Measurements from ENCODE around the gene CRIP2. TPM values are rescaled to one million over a fixed set of nuclear protein-coding genes. Genes with fewer than 3 reads are reported as not detected.

CRIP2 gene
- total and polyA plus RNA-seq, 8 donors, result 12.9 to 223 (median 28.9) TPM

DNA sequence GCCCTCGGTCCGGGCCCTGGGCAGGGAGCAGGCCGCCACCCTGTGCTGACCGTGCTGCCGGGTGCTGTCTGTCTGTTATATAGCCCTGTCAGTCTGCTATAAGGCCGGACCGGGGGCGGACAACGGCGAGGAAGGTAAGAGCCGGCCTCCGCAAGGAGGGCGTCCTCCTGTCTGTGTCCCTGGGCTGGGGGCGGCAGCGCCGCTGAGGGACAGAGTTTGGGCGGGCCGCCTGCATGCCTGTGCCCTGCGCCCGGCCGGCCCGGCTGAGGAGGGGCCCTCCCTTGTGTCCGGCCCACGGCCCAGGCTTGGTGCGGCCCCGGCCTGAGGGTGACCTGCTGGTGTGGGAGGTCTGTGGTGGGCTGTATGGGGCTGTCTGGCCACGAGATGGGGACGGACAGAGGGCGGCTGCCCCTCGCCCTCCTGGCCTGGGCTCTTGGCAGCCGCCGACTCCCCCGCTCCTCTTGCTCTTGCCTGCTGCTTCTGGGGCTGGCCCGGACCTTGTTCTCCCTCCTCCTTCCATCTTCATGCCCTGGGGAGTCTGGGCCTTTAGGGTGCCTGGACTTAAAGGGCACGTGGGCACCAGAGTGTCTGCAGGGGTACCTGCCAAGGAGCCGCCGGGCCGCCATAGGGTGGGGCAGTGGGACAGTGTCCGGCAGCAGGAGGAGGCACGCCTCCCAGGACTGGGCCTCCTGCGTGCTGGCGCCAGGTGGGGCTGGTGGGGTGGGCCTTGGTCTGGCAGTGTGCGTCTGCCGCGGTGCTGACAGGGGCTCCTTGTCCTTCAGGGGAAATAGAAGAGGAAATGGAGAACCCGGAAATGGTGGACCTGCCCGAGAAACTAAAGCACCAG is 25.1 kb upstream of the CRIP2 start:
- Histone ChIP-seq H3K4me1 (no peaks in the 10 kb centered on the region), H3K36me3 (peaks cover 0 to 17% (median 5%) of the 10 kb centered on the region in 3 donors), H3K9me3 (no peaks in the 10 kb centered on the region), H3K4me3 (no peak overlapping the region), H3K27ac (no peak overlapping the region), H3K27me3 (no peaks in the 10 kb centered on the region)
- TF ChIP-seq, protein P1, sequence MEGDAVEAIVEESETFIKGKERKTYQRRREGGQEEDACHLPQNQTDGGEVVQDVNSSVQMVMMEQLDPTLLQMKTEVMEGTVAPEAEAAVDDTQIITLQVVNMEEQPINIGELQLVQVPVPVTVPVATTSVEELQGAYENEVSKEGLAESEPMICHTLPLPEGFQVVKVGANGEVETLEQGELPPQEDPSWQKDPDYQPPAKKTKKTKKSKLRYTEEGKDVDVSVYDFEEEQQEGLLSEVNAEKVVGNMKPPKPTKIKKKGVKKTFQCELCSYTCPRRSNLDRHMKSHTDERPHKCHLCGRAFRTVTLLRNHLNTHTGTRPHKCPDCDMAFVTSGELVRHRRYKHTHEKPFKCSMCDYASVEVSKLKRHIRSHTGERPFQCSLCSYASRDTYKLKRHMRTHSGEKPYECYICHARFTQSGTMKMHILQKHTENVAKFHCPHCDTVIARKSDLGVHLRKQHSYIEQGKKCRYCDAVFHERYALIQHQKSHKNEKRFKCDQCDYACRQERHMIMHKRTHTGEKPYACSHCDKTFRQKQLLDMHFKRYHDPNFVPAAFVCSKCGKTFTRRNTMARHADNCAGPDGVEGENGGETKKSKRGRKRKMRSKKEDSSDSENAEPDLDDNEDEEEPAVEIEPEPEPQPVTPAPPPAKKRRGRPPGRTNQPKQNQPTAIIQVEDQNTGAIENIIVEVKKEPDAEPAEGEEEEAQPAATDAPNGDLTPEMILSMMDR (IDR thresholded peaks at IDR 0.05), result no peak
- no peak for FAIRE-seq
- WGBS, 2 donors, result 92 to 95% methylated on average over 35 to 47 of the region's 47 CpGs
- intact Hi-C loops (cut with DNase I), result no loop called here
- peak in 2 of 6 donors; percentile 42 to 83 for DNase-seq
- ATAC-seq, result peak in 1 of 4 donors; percentile 4

DNA sequence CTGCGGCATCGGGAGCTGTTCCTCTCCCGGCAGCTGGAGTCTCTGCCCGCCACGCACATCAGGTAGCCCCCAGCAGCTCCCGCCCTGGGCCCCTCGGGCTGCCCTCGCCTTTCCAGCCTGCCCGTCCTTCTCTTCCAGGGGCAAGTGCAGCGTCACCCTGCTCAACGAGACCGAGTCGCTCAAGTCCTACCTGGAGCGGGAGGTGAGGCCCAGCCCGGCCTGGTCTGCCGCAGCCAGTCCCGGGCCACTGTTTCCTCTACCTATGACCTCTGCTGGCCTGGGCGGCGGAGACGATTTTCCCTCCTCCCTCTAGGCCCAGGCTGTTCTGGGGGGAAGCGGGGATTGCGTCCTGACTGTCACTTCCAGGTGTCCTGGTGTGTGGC is 24.5 kb upstream of the CRIP2 start:
- H3K4me1 ChIP-seq, result no peaks in the 10 kb centered on the region
- H3K27ac ChIP-seq, result no peak overlapping the region
- WGBS, 2 donors, result 86 to 87% methylated on average over 22 of the region's 22 CpGs
- no peaks in the 10 kb centered on the region for H3K27me3 ChIP-seq
- TF ChIP-seq, protein P1 (IDR thresholded peaks at IDR 0.05), result no peak
- no peak for FAIRE-seq
- intact Hi-C loops (cut with DNase I), result no loop called here
- no peaks in the 10 kb centered on the region for H3K9me3 ChIP-seq
- peaks cover 0 to 23% (median 5%) of the 10 kb centered on the region in 3 donors for H3K36me3 ChIP-seq
- DNase-seq, result peak in 2 of 6 donors; percentile 29 to 70
- ATAC-seq, result no peak
- H3K4me3 ChIP-seq, result no peak overlapping the region

DNA sequence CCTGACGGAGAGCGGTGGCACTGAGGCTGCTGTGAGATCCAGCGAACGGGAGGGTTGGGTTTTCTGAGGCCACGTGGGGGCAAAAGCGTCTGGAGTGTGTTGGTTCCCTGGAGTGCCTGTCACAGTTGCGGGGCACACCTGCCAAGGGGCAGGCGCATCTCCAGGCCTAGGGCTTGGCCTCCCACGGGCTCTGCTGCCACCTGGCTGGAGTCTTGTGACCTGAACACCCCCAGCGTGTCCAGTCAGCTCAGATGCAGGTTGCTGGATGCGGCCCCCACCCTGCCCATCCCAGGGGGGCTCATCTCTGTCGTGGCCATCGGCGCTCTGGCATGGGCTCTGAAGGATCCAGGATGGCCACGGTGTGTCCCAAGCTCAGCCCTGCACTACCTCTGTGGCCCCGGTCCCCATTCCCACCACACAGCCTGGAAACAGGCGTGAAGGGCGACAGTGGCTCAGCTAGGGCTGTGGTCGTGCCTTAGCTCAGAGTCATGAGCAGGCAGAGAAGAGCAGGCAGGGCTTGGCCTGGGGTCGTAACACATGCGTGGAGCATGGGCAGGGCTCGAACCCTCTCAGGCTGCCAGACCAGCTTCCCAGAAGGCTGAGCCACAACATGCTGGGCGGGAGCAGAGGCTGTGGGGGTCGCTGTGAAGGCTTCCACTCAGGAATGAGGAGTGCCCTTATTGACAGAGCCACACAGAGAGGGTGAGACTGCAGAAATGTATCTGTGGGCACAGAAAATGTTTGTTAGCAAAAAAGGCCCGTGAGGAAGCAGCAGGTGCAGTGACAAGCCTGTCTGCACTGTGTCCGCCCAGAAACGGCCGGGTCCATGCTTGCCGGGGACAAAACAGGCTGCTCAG is 23.5 kb upstream of the CRIP2 start:
- 89 to 92% methylated on average over 29 of the region's 29 CpGs for WGBS, 2 donors
- no peaks in the 10 kb centered on the region for H3K9me3 ChIP-seq
- peaks cover 0 to 30% (median 5%) of the 10 kb centered on the region in 3 donors for H3K36me3 ChIP-seq
- peak in 2 of 6 donors; percentile 34 to 58 for DNase-seq
- no peak overlapping the region for H3K27ac ChIP-seq
- no peaks in the 10 kb centered on the region for H3K4me1 ChIP-seq
- no peak overlapping the region for H3K4me3 ChIP-seq
- TF ChIP-seq, protein P1 (IDR thresholded peaks at IDR 0.05), result no peak
- intact Hi-C loops (cut with DNase I), result no loop called here
- ATAC-seq, result no peak
- no peaks in the 10 kb centered on the region for H3K27me3 ChIP-seq
- no peak for FAIRE-seq

DNA sequence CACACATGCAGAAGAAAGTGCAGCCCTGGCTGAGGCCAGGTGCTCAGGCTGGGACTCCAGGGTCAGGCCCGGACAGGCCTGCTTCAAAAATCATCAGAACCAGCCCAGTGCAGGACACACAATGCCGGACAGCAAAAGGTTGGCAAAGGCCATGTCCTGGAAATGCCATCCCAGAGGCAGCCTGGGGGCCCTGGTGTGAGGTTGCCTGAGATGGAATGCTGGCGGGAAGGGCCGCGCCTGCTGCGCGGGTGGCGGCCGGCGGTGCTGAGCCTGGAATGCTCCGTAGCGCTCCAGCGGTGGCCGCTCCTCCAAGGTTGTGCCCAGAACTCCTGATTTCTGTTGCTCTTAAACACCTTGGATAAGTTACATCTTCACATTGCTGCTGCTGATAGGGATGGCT is 21.7 kb upstream of the CRIP2 start:
- no peak overlapping the region for H3K27ac ChIP-seq

More for the DNA sequence above, 21.7 kb upstream of the CRIP2 start:
- no peaks in the 10 kb centered on the region for H3K27me3 ChIP-seq
- FAIRE-seq (no peak), ATAC-seq (no peak), DNase-seq (peak in 1 of 6 donors; percentile 60)
- H3K36me3 ChIP-seq, result peaks cover 0 to 38% (median 12%) of the 10 kb centered on the region in 3 donors
- TF ChIP-seq, protein P1 (IDR thresholded peaks at IDR 0.05), result no peak
- no peaks in the 10 kb centered on the region for H3K4me1 ChIP-seq
- no peaks in the 10 kb centered on the region for H3K9me3 ChIP-seq
- intact Hi-C loops (cut with DNase I), result no loop called here
- no peak overlapping the region for H3K4me3 ChIP-seq
- 85 to 90% methylated on average over 8 to 14 of the region's 14 CpGs for WGBS, 2 donors

All from pancreas (tissue), 10 donors.